NB4 (cell line): ENCODE results near the gene DUSP22.

Source experiments
- MYC ChIP-seq: IDR thresholded peaks from 2 replicates; pipeline ENCODE4 v1.6.1; 2011; ENCODE audit warnings: low read depth, low read length
- TF ChIP-seq, protein P1 (sequence below): IDR thresholded peaks from one replicate; pipeline ENCODE4 v1.5.1; 2012; ENCODE audit warnings: low read depth, low read length

DNA sequence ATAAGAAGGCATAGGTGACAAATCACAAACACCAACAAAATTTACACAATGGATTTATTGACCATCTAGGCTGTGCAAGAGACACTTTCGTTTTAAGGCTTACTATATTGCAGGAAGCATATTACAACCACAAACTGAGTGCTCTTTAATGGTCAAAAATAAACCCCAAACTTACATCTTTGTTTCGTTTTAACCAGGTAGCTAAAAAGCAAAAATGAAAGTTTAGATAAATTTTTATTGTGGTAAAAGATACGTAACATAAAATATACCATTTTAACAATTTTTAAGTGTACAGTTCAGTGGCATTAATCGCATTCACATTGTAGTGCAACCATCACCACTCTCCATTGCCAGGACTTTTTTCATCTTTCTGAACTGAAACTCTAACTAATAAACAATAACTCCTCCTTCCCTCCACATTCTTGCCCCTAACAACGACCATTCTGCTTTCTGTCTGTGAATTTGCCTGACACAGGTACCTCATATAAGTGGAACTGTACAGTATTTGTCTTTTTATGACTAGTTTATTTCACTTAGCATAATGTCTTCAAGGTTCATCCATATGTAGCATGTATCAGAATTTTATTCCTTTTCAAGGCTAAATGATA, 32.3 kb upstream of the DUSP22 start:
- TF ChIP-seq, protein P1, sequence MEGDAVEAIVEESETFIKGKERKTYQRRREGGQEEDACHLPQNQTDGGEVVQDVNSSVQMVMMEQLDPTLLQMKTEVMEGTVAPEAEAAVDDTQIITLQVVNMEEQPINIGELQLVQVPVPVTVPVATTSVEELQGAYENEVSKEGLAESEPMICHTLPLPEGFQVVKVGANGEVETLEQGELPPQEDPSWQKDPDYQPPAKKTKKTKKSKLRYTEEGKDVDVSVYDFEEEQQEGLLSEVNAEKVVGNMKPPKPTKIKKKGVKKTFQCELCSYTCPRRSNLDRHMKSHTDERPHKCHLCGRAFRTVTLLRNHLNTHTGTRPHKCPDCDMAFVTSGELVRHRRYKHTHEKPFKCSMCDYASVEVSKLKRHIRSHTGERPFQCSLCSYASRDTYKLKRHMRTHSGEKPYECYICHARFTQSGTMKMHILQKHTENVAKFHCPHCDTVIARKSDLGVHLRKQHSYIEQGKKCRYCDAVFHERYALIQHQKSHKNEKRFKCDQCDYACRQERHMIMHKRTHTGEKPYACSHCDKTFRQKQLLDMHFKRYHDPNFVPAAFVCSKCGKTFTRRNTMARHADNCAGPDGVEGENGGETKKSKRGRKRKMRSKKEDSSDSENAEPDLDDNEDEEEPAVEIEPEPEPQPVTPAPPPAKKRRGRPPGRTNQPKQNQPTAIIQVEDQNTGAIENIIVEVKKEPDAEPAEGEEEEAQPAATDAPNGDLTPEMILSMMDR: no peak
- TF ChIP-seq MYC: no peak
